CD14-positive monocyte (primary cell): Measurements from ENCODE around the gene FABP1. TPM values are rescaled to one million over a fixed set of nuclear protein-coding genes. Genes with fewer than 3 reads are reported as not detected.

Source experiments
- DNase-seq, 3 donors: peaks; one replicate each; pipeline ENCODE4 v3.0.0-alpha.2; 2011 to 2022
- H2AFZ ChIP-seq: 2 replicates; pipeline ENCODE4 v1.6.0; 2012; ENCODE audit warnings: mild to moderate bottlenecking, low read depth, low read length, inconsistent platforms; ENCODE audit not compliant: insufficient read depth, poor library complexity, severe bottlenecking
- H3K27ac ChIP-seq, 2 donors: 1 replicate in 1 of 2; 2 replicates in 1 of 2; pipeline ENCODE4 v1.5.1; 2012 to 2013; ENCODE audit warnings: low read length in 2 of 2, control low read depth in 1 of 2, inconsistent platforms in 1 of 2, low read depth in 1 of 2, mild to moderate bottlenecking in 1 of 2
- H3K27me3 ChIP-seq, 2 donors: one replicate each; pipeline versions ENCODE4 v1.6.0 to v1.6.1; 2011 to 2013; ENCODE audit warnings: low read length in 2 of 2; ENCODE audit not compliant: control insufficient read depth in 2 of 2, insufficient read depth in 2 of 2
- H3K36me3 ChIP-seq, 2 donors: replicated peaks in 1 of 2; 1 replicate in 1 of 2; 2 replicates in 1 of 2; pipeline versions ENCODE4 v1.5.1 to v1.6.1; 2012 to 2013; ENCODE audit warnings: low read length in 2 of 2, control low read depth in 1 of 2, inconsistent platforms in 1 of 2, mild to moderate bottlenecking in 1 of 2; ENCODE audit not compliant: insufficient read depth in 2 of 2, control insufficient read depth in 1 of 2
- H3K4me1 ChIP-seq, 2 donors: 1 replicate in 1 of 2; 2 replicates in 1 of 2; pipeline versions ENCODE4 v1.5.1 to v1.6.1; 2012 to 2013; ENCODE audit warnings: low read length in 2 of 2, control low read depth in 1 of 2, inconsistent platforms in 1 of 2, mild to moderate bottlenecking in 1 of 2, moderate library complexity in 1 of 2; ENCODE audit not compliant: insufficient read depth in 2 of 2, control insufficient read depth in 1 of 2
- H3K4me2 ChIP-seq: replicated peaks from 2 replicates; pipeline ENCODE3; 2012; ENCODE audit warnings: low read length, moderate library complexity, mild to moderate bottlenecking; ENCODE audit not compliant: poor library complexity, severe bottlenecking; ENCODE audit errors: extremely low read depth
- H3K4me3 ChIP-seq, 3 experiments: fragments of 200-600 bp in 1 of 3; sonication (generic) in 1 of 3; replicated peaks in 1 of 3; 1 replicate in 2 of 3; 2 replicates in 1 of 3; pipeline ENCODE4 v1.5.1; 2011 to 2013; ENCODE audit warnings: low read length in 3 of 3, mild to moderate bottlenecking in 3 of 3, control low read depth in 2 of 3, low read depth in 2 of 3, inconsistent platforms in 1 of 3, moderate library complexity in 1 of 3
- H3K79me2 ChIP-seq: 2 replicates; pipeline ENCODE4 v1.6.0; 2012; ENCODE audit warnings: mild to moderate bottlenecking, control low read depth, inconsistent platforms, low read length, moderate library complexity; ENCODE audit not compliant: insufficient read depth
- H3K9ac ChIP-seq: 2 replicates; pipeline ENCODE4 v1.6.0; 2017; ENCODE audit warnings: low read length, mild to moderate bottlenecking; ENCODE audit not compliant: insufficient read depth, poor library complexity, severe bottlenecking
- H3K9me3 ChIP-seq, 2 donors: replicated peaks in 1 of 2; 1 replicate in 1 of 2; 2 replicates in 1 of 2; pipeline versions ENCODE4 v1.5.1 to v1.6.1; 2012 to 2013; ENCODE audit warnings: low read length in 2 of 2, control low read depth in 1 of 2; ENCODE audit not compliant: control insufficient read depth in 1 of 2, insufficient read depth in 1 of 2
- H4K20me1 ChIP-seq: 2 replicates; pipeline ENCODE4 v1.6.0; 2012; ENCODE audit warnings: mild to moderate bottlenecking, low read length, control low read depth, moderate library complexity; ENCODE audit not compliant: insufficient read depth
- H3K27ac Mint-ChIP-seq, 7 donors: one replicate each; pipeline ENCODE4 v1.8.0; 2020; ENCODE audit warnings: mild to moderate bottlenecking in 7 of 7, mixed read lengths in 7 of 7, moderate library complexity in 6 of 7, inconsistent platforms in 2 of 7
- H3K27me3 Mint-ChIP-seq, 3 donors: one replicate each; pipeline ENCODE4 v1.8.0; 2021 to 2022; ENCODE audit warnings: low read depth in 3 of 3, mild to moderate bottlenecking in 3 of 3, mixed read lengths in 3 of 3, moderate library complexity in 3 of 3, inconsistent platforms in 1 of 3
- H3K36me3 Mint-ChIP-seq, 2 donors: one replicate each; pipeline ENCODE4 v1.8.0; 2020; ENCODE audit warnings: mixed read lengths in 2 of 2, inconsistent platforms in 1 of 2, mild to moderate bottlenecking in 1 of 2
- H3K4me1 Mint-ChIP-seq: one replicate; pipeline ENCODE4 v1.8.0; 2020; ENCODE audit warnings: mild to moderate bottlenecking, mixed read lengths
- H3K4me3 Mint-ChIP-seq, 2 donors: one replicate each; pipeline ENCODE4 v1.8.0; 2020; ENCODE audit warnings: mild to moderate bottlenecking in 2 of 2, mixed read lengths in 2 of 2, moderate library complexity in 1 of 2
- H3K9me3 Mint-ChIP-seq, 7 donors: one replicate each; pipeline ENCODE4 v1.8.0; 2020 to 2022; ENCODE audit warnings: mixed read lengths in 7 of 7, mild to moderate bottlenecking in 6 of 7, moderate library complexity in 6 of 7, inconsistent platforms in 2 of 7
- CTCF ChIP-seq: fragments of 200-600 bp; IDR thresholded peaks from one replicate; pipeline ENCODE4 v1.8.0; 2022; ENCODE audit warnings: antibody characterized with exemption, mild to moderate bottlenecking
- WGBS: methylation state at CpG from one replicate; pipeline ENCODE4 v1.1.5; 2013; ENCODE audit warnings: missing lambda C conversion rate; ENCODE audit not compliant: insufficient coverage; 5-methylcytosine and 5-hydroxymethylcytosine counted together
- intact Hi-C, 2 donors: fragments of 100-400 bp; cut with micrococcal nuclease; formaldehyde crosslinking; loops; one replicate each; pipeline versions ENCODE4 v1.15.0 to v1.15.1; 2023
- polyA plus RNA-seq, 3 donors: library from polyadenylated mRNA; depleted of rRNA in 1 of 3; unstranded in 2 of 3; stranded (reverse) in 1 of 3; fragments of 300-500 nt in 2 of 3; fragments of >200 nt in 1 of 3; fragmentation: Illumina TruSeq in 2 of 3; gene quantifications; 1 replicate in 2 of 3; 2 replicates in 1 of 3; pipeline ENCODE4 v1.2.3, GENCODE V29; 2012 to 2021

Gene FABP1
- polyA plus RNA-seq, 3 donors, result not detected

- peaks cover 3 to 6% (median 4%) of the 10 kb centered on the region in 7 donors for H3K9me3 Mint-ChIP-seq
- H3K4me2 ChIP-seq, result no peak overlapping the region
These were observed 9.0 kb upstream of the FABP1 start for GRCh38 chr2:88136817-88137216.

GRCh38 chr2:88133875-88134274 lies 6.0 kb upstream of the FABP1 start:
- Histone ChIP-seq H4K20me1 (no peaks in the 10 kb centered on the region), H3K4me2 (no peak overlapping the region), H3K36me3 (no peaks in the 10 kb centered on the region), H3K9ac (no peak overlapping the region), H2AFZ (no peak overlapping the region), H3K27me3 (peaks cover 0 to 3% of the 10 kb centered on the region in 2 donors), H3K79me2 (no peaks in the 10 kb centered on the region), H3K4me3 (no peak overlapping the region), H3K9me3 (no peaks in the 10 kb centered on the region), H3K27ac (no peak overlapping the region), H3K4me1 (no peaks in the 10 kb centered on the region)
- Mint-ChIP-seq H3K36me3 (no peaks in the 10 kb centered on the region), H3K27me3 (peaks cover 6 to 13% (median 8%) of the 10 kb centered on the region in 3 donors), H3K4me3 (no peak overlapping the region), H3K9me3 (peaks cover 0 to 5% (median 0%) of the 10 kb centered on the region in 7 donors), H3K27ac (no peak overlapping the region), H3K4me1 (no peaks in the 10 kb centered on the region)
- intact Hi-C loops, result no loop called here
- 83% methylated on average over 1 of the region's 3 CpGs for WGBS
- no peak for DNase-seq
- TF ChIP-seq CTCF, result no peak

More at GRCh38 chr2:88136817-88137216, 9.0 kb upstream of the FABP1 start:
- H3K79me2 ChIP-seq, result no peaks in the 10 kb centered on the region
- no peaks in the 10 kb centered on the region for H3K9me3 ChIP-seq
- no peaks in the 10 kb centered on the region for H3K36me3 Mint-ChIP-seq
- no peaks in the 10 kb centered on the region for H3K4me1 ChIP-seq
- H3K4me1 Mint-ChIP-seq, result no peaks in the 10 kb centered on the region
- WGBS, result 89% methylated on average over 3 of the region's 4 CpGs
- no peaks in the 10 kb centered on the region for H3K36me3 ChIP-seq
- no peak for DNase-seq
- no peak overlapping the region for H3K27ac Mint-ChIP-seq
- TF ChIP-seq CTCF, result no peak
- H3K27ac ChIP-seq, result no peak overlapping the region
- H3K9ac ChIP-seq, result no peak overlapping the region
- H3K4me3 ChIP-seq, result no peak overlapping the region
- H2AFZ ChIP-seq, result no peak overlapping the region
- H3K27me3 Mint-ChIP-seq, result peaks cover 9 to 14% (median 10%) of the 10 kb centered on the region in 3 donors
- intact Hi-C loops, result no loop called here
- no peak overlapping the region for H3K4me3 Mint-ChIP-seq
- H4K20me1 ChIP-seq, result no peaks in the 10 kb centered on the region
- H3K27me3 ChIP-seq, result peaks cover 0 to 3% of the 10 kb centered on the region in 2 donors
